Tongue (tissue), 2 donors: ENCODE data around the gene MYO7B. TPM values are rescaled to one million over a fixed set of nuclear protein-coding genes. Genes with fewer than 3 reads are reported as not detected.

Source experiments
- DNase-seq: peaks from one replicate; pipeline ENCODE4 v3.0.0-alpha.2; 2015
- total RNA-seq: library from RNA; depleted of rRNA; stranded (reverse); fragments of >200 nt; gene quantifications from one replicate; pipeline ENCODE4 v1.2.3, GENCODE V29; 2014

The MYO7B gene
- 1.5 TPM for total RNA-seq

- DNase-seq: no peak
Measured at GRCh38 chr2:127535422-127535901, at the start of gene MYO7B. Gene MYO7B, plus strand, starts transcription at chr2:127535683. Its CDS starts 24,040 bp downstream, at chr2:127559723.

DNA sequence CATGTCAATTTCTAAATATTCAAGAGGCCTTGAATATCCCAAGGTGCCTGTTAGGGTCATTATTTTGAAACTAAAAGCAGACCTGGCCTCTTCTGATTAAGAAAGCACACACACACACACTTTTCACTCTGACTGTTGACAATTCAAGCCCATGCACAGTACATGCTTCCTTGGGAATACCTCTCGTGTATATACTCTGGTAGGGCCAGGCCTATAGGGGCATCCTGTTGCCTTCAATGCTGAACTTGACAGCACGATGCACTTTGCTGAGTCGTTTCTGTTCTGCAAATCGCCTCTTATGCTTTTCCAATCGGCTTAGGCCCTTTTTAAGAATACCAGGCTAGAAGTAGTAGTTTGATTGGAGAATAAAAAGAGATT, 49.8 kb upstream of the MYO7B start:
- DNase-seq: no peak

GRCh38 chr2:127486247-127487058, 49.0 kb upstream of the MYO7B start:
- no peak for DNase-seq

DNA sequence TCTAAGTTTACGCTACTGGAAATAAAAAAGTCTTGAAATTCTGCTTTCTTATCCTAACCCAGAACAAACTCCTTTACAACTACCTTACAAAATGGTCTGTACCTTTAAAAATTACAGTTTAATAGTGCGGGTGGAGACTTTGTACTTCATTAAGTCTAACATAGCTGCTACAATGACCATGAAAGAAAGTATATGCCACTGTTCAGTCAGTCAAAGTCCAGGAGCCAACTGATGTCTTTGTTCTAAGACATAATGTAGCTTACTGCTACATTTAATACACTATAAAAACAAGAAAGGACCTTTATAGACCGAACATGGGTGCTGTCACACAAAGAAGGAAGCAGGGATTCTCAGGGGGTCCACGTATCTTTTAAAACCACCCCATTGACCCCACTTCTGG, 45.2 kb upstream of the MYO7B start:
- DNase-seq: no peak

DNA sequence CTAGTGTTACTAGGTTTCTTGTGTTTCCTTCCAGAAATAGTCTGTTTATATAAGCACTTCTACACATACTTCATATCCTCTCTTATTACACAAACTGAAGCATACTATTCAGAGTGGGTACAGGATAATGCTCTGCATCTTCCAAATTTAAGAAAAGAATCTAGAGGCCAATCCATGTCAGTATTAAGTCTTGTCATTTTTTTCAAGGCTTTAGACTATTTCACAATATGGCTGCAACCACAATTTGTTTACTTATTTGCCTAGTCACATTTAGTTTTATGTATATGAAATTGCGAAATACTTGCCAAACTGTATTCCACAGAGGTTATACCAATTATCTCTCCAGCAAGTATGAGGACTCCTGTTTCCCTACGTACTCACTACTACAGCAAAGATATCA, 37.1 kb upstream of the MYO7B start:
- DNase-seq: no peak

GRCh38 chr2:127503491-127503890, 32.0 kb upstream of the MYO7B start:
- DNase-seq: no peak

DNA sequence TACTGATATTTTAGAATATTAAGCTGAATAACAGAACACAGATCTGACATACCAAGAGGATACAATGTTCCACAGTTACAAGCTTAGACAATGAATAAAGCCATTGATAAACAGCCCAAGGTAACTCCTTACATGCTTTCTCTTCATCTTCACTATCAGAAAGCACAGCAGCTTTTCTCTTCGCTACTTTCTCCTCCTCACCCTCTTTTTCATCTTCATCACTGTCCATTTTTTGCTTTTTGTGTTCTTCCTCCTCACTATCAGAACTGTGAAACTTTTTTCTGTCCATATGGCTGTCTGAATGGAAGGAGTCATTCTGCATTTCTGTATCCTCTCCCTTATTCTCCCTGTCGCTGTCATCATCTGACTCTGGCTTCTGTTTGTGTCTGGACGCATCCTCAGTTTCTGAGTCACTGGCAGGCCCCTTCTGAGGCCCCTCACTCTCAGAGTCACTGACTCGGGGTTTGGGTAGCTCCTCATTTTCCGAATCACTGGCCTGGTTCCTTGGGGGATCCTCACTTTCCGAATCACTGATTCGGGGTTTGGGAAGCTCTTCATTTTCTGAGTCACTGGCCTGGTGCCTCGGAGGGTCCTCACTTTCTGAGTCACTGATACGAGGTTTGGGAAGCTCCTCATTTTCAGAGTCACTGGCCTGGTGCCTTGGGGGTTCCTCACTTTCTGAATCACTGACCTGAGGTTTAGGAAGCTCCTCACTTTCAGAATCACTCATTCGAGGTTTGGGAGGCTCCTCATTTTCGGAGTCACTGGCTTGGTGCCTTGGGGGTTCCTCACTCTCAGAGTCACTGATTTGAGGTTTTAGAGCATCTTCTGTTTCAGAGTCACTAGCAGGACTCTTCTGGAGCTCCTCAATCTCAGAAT, 30.7 kb upstream of the MYO7B start:
- DNase-seq: no peak

DNA sequence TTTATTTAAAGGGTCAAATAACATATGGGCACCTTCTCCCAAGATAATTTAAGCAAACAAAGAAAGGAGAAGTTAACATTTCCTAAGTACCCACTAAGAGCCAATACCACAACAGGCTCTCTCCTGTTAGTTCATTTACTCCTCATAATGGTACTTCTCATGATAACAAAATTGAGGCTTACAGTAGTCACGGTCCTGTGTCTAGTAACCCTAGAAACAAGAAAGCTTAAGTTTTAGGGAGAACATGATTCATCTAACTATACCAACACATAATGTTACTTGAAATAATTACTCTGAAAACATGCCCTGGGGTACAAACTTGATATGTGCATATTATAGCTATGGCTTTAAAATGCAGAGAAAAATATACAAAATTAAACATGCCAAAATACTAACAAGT, 29.0 kb upstream of the MYO7B start:
- DNase-seq: no peak

GRCh38 chr2:127508023-127508630, 27.4 kb upstream of the MYO7B start:
- DNase-seq: peak; percentile 36

DNA sequence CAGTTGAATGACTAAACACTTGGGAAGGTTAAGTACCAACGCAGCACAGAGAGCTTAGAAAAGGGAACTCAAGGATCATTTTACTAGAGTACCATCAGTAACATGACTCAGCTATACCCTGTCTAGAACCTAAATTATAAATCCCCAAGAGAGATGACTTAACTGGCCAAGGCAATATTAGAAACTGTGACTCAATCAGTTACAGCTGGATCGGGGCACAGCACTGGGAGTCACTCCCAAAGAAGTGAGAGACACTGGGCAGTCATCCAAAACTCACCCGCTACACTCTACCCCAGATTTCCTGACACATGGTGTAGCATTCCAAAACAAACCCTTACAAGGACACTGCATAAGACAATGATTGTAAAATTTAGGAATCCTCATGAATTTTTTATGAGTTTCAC, 26.9 kb upstream of the MYO7B start:
- peak; percentile 93 for DNase-seq

DNA sequence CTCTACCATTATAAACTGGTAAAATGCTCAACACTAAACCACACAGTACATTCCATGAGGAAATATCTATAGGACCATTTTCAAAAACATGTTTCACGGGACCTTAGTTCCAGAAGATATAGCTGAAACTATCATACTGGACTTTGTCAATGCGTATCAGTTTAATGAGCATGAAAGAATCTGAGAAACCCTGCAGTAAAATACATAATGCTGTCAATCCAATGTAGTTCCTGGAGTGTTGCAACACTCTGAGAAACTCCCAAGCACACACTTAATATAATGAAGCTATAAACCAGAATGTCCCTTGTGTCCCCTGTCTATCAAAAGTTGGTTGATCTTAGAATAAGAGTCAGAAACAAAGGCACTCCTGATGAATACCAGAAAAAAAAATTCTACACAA, 25.4 kb upstream of the MYO7B start:
- DNase-seq: no peak

GRCh38 chr2:127511090-127511695, 24.3 kb upstream of the MYO7B start:
- no peak for DNase-seq

DNA sequence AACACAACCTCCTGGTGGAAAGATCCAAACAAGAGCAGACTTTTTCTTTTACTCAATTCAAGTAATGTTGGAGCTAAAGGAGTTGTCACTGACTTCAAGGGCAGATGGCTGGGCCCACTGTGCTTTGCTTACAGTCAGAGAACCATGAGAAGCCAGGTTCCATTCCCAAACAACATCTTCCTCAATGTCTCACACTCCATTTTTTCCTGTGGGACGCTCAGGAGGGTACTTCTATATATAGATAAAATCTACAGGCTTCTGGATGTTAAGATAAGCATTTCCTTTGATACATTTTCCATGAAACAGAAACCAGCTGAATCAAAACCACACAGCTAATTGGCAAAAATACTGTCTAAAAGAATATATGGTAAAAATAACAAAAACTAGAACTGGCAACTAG, 23.6 kb upstream of the MYO7B start:
- no peak for DNase-seq

GRCh38 chr2:127512362-127512761, 23.1 kb upstream of the MYO7B start:
- no peak for DNase-seq

DNA sequence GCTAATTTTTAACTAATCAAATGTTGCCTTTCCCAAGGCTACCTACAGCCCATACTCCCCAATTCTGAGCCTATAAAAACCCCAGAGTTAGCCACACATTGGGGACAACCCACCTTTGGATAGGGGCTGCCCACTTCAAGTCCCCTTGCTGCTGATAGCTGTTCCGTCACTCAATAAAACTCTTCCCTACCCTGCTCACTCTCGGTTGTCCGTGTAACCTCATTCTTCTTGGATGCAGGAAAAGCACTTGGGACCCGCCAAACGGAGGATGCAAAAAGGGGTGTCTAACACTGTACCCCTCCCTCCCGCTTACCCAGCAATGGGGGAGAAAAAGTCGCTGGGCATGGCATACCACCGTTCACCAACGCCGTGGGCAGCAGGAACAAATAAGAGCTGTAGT, 21.4 kb upstream of the MYO7B start:
- DNase-seq: no peak

DNA sequence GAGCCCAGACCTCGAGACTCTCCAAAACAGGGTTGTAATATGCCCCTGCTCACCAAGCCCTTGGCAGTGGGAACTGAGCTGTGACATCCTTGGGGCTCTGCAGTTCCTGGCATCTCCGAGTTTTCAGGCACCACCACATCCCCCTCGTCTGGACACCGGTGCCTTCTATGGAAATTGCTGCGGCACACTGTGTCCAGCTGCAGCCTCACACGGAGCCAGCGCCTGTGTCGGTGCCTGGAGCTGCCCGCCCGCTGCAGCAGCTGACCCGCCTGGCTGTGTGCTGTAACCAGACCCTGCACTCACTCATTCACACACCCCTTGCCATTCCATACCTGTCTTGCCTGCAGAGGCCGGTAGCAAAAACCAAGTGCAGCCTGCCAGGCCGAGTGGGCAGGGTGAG, 21.0 kb upstream of the MYO7B start:
- DNase-seq: peak; percentile 30

DNA sequence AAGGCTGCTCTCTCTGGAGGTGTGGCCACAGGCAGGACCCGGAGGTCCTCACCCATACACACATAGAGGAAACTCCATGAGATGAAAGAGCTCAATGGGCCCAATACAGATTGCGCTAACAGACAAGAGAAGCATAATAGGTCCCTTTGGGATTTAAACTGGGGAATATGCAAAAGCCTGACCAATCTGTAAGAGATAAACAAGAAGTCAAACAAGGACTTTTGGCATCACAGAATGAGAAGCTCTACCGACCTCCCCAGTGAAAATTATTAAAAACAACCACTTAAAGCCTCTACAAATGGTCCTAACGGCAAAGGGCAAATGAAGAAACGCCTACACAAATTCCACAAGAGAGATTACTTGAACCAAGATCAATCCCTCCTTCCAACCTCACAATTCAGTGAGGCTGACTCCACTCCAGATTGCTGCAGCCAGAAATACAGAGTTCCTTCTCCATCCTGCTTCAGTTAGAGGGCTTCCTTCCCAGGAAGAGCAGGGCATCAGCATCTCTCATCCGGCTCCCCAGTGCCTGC, 20.0 kb upstream of the MYO7B start:
- DNase-seq: no peak

- peak; percentile 26 for DNase-seq
Measured at GRCh38 chr2:127516041-127516762, 19.3 kb upstream of the MYO7B start.

DNA sequence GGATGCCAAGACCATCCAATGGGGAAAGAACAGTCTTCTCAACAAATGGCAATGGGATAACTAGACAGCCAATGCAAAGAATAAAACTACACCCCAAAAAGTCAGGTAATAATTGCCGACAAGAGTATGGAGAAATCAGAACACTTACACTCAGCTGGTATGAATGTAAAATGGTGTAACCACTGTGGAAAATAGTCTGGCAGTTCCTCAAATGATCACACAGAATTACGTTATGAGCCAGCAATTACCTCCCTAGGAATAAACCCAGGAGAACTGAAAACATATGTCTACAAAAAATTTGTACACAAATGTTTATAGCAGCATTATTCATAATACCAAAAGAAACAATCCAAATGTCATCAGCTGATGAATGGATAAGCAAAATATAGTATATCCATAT, 18.0 kb upstream of the MYO7B start:
- DNase-seq: no peak

DNA sequence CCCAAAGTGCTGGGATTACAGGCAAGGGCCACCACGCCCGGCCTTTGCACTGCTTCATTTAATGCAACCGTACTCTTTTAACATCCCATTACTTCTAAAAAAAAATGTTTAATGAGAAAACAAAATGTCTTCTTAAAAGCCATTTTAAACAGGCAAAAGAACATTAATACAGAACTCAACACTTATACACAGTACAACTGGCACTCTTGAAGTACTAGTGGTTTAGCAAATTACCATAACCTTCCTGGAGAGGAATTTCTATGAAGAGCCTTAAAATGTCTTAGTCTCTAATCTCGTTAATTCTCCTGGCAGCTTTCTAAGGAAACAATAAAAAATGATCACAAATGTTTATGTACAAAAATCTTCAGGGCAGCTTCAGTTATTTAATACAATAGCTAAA, 15.1 kb upstream of the MYO7B start:
- no peak for DNase-seq

GRCh38 chr2:127523269-127523939, 12.1 kb upstream of the MYO7B start:
- DNase-seq: no peak
